Central memory CD4-positive, alpha-beta T cell (primary cell): Measurements from ENCODE around the gene NRG3.

ENCODE experiments used
- DNase-seq: peaks from one replicate; pipeline ENCODE4 v3.0.0; 2022

NRG3 gene

GRCh38 chr10:82737549-82737948, 862.6 kb downstream of the NRG3 start:
- no peak for DNase-seq

- DNase-seq, result no peak
Measured at GRCh38 chr10:82738592-82738991, 863.6 kb downstream of the NRG3 start.

GRCh38 chr10:82742478-82742877, 867.5 kb downstream of the NRG3 start:
- DNase-seq, result no peak

- no peak for DNase-seq
Measured at GRCh38 chr10:82742898-82743297, 867.9 kb downstream of the NRG3 start.

GRCh38 chr10:82750538-82750937, 875.5 kb downstream of the NRG3 start:
- DNase-seq, result no peak

GRCh38 chr10:82757397-82757796, 882.4 kb downstream of the NRG3 start:
- no peak for DNase-seq

GRCh38 chr10:82757901-82758300, 882.9 kb downstream of the NRG3 start:
- DNase-seq, result no peak

- DNase-seq, result no peak
Measured at GRCh38 chr10:82759050-82759449, 884.1 kb downstream of the NRG3 start.

- DNase-seq, result no peak
Measured at GRCh38 chr10:82762641-82763040, 887.6 kb downstream of the NRG3 start.

GRCh38 chr10:82768040-82768439, 893.0 kb downstream of the NRG3 start:
- no peak for DNase-seq

GRCh38 chr10:82778908-82779307, 903.9 kb downstream of the NRG3 start:
- no peak for DNase-seq

- no peak for DNase-seq
Measured at GRCh38 chr10:82796510-82796909, 921.5 kb downstream of the NRG3 start.

GRCh38 chr10:82801289-82801688, 926.3 kb downstream of the NRG3 start:
- DNase-seq, result no peak

- no peak for DNase-seq
Measured at GRCh38 chr10:82811621-82812020, 936.6 kb downstream of the NRG3 start.

- no peak for DNase-seq
Measured at GRCh38 chr10:82813856-82814255, 938.9 kb downstream of the NRG3 start.

GRCh38 chr10:82814635-82815034, 939.6 kb downstream of the NRG3 start:
- no peak for DNase-seq

- no peak for DNase-seq
Measured at GRCh38 chr10:82815680-82816079, 940.7 kb downstream of the NRG3 start.

GRCh38 chr10:82817676-82818422, 942.9 kb downstream of the NRG3 start:
- no peak for DNase-seq

- DNase-seq, result no peak
Measured at GRCh38 chr10:82821043-82821442, 946.0 kb downstream of the NRG3 start.

- DNase-seq, result no peak
Measured at GRCh38 chr10:82826132-82826531, 951.1 kb downstream of the NRG3 start.

- no peak for DNase-seq
Measured at GRCh38 chr10:82827901-82828300, 952.9 kb downstream of the NRG3 start.

GRCh38 chr10:82847242-82847641, 972.2 kb downstream of the NRG3 start:
- DNase-seq, result no peak

- no peak for DNase-seq
Measured at GRCh38 chr10:82850191-82850590, 975.2 kb downstream of the NRG3 start.

GRCh38 chr10:82856957-82857613, 982.1 kb downstream of the NRG3 start:
- no peak for DNase-seq

GRCh38 chr10:82861889-82862288, 986.9 kb downstream of the NRG3 start:
- DNase-seq, result no peak
